Naive B cell (primary cell): Measurements from ENCODE around the gene ELAVL1. TPM values are rescaled to one million over a fixed set of nuclear protein-coding genes. Genes with fewer than 3 reads are reported as not detected.
A peak's percentile ranks its signal among the peaks of the same experiment; 100 is the strongest.

Experiments
- ATAC-seq, 2 donors: fragments of 150-1000 bp; cut with Tn5 transposase; 2 replicates each; pipeline ENCODE4 v1.10.0; 2021; ENCODE audit warnings: low read depth in 2 of 2, mild to moderate bottlenecking in 2 of 2, moderate library complexity in 2 of 2
- DNase-seq: peaks from one replicate; pipeline ENCODE4 v3.0.0; 2022
- H3K27ac Mint-ChIP-seq, 6 donors: one replicate each; pipeline ENCODE4 v1.8.0; 2020 to 2022; ENCODE audit warnings: mild to moderate bottlenecking in 6 of 6, mixed read lengths in 6 of 6, moderate library complexity in 5 of 6, inconsistent platforms in 2 of 6
- H3K27me3 Mint-ChIP-seq, 3 donors: one replicate each; pipeline ENCODE4 v1.8.0; 2021 to 2022; ENCODE audit warnings: mixed read lengths in 3 of 3, mild to moderate bottlenecking in 1 of 3
- H3K36me3 Mint-ChIP-seq, 2 donors: one replicate each; pipeline ENCODE4 v1.8.0; 2020 to 2022; ENCODE audit warnings: mixed read lengths in 2 of 2, inconsistent platforms in 1 of 2, mild to moderate bottlenecking in 1 of 2
- H3K4me1 Mint-ChIP-seq, 3 donors: one replicate each; pipeline ENCODE4 v1.8.0; 2020 to 2022; ENCODE audit warnings: mixed read lengths in 3 of 3, inconsistent platforms in 1 of 3, mild to moderate bottlenecking in 1 of 3, moderate library complexity in 1 of 3
- H3K4me3 Mint-ChIP-seq, 8 donors: one replicate each; pipeline ENCODE4 v1.8.0; 2020 to 2022; ENCODE audit warnings: mild to moderate bottlenecking in 8 of 8, mixed read lengths in 8 of 8, moderate library complexity in 8 of 8, inconsistent platforms in 2 of 8
- H3K9me3 Mint-ChIP-seq, 7 donors: one replicate each; pipeline ENCODE4 v1.8.0; 2020 to 2022; ENCODE audit warnings: mixed read lengths in 7 of 7, mild to moderate bottlenecking in 5 of 7, inconsistent platforms in 2 of 7, moderate library complexity in 1 of 7
- polyA plus RNA-seq, 6 donors: library from polyadenylated mRNA; unstranded; fragments of 300-500 nt; fragmentation: Illumina TruSeq; gene quantifications; one replicate each; pipeline ENCODE4 v1.2.3, GENCODE V29; 2021; ENCODE audit warnings: low read depth in 6 of 6

ELAVL1 gene
- polyA plus RNA-seq, 6 donors from 2014 or later, result 49.9 to 74.3 (median 59.4) TPM

GRCh38 chr19:7916103-7916954 is 89.1 kb downstream of the ELAVL1 start:
- DNase-seq (peak; percentile 56), ATAC-seq (peak; percentile 2 to 3)
- Mint-ChIP-seq H3K27me3 (peaks cover 16 to 48% (median 17%) of the 10 kb centered on the region in 3 donors), H3K4me3 (peak overlapping the region; percentile 67 to 87 (median 82)), H3K36me3 (peaks cover 0 to 20% of the 10 kb centered on the region in 2 donors), H3K27ac (peak overlapping the region in 2 of 6 donors; percentile 18 to 61), H3K4me1 (peaks cover 26 to 44% (median 31%) of the 10 kb centered on the region in 3 donors), H3K9me3 (no peaks in the 10 kb centered on the region)

GRCh38 chr19:7915250-7916102 is 90.0 kb downstream of the ELAVL1 start:
- Mint-ChIP-seq H3K27me3 (peaks cover 16 to 48% (median 17%) of the 10 kb centered on the region in 3 donors), H3K9me3 (no peaks in the 10 kb centered on the region), H3K36me3 (peaks cover 0 to 26% of the 10 kb centered on the region in 2 donors), H3K27ac (peak overlapping the region in 3 of 6 donors; percentile 18 to 62 (median 61)), H3K4me1 (peaks cover 21 to 36% (median 25%) of the 10 kb centered on the region in 3 donors), H3K4me3 (peak overlapping the region; percentile 59 to 86 (median 74))
- DNase-seq (no peak), ATAC-seq (no peak)

GRCh38 chr19:7914598-7915045 is 90.8 kb downstream of the ELAVL1 start, which contains the start of gene TGFBR3L:
Gene TGFBR3L (plus strand): TSS chr19:7914830.
- Mint-ChIP-seq H3K4me3 (peak within 1 kb of the TSS in 6 of 8 donors; percentile 67 to 86 (median 73)), H3K4me1 (peaks cover 14 to 29% (median 20%) of the 10 kb centered on the region in 3 donors), H3K27me3 (peaks cover 12 to 41% (median 17%) of the 10 kb centered on the region in 3 donors), H3K36me3 (peaks cover 0 to 28% of the 10 kb centered on the region in 2 donors), H3K27ac (peak within 1 kb of the TSS in 2 of 6 donors; percentile 61 to 62), H3K9me3 (no peaks in the 10 kb centered on the region)
- DNase-seq (no peak), ATAC-seq (no peak)

GRCh38 chr19:7914099-7914498 is 91.3 kb downstream of the ELAVL1 start:
- no peaks in the 10 kb centered on the region for H3K9me3 Mint-ChIP-seq
- H3K36me3 Mint-ChIP-seq, result peaks cover 0 to 28% of the 10 kb centered on the region in 2 donors
- peak overlapping the region in 1 of 6 donors; percentile 61 for H3K27ac Mint-ChIP-seq
- H3K27me3 Mint-ChIP-seq, result peaks cover 8 to 36% (median 17%) of the 10 kb centered on the region in 3 donors
- DNase-seq (no peak), ATAC-seq (no peak)
- peak overlapping the region in 1 of 8 donors; percentile 21 for H3K4me3 Mint-ChIP-seq
- H3K4me1 Mint-ChIP-seq, result peaks cover 12 to 24% (median 16%) of the 10 kb centered on the region in 3 donors

- no peak overlapping the region for H3K27ac Mint-ChIP-seq
- no peaks in the 10 kb centered on the region for H3K9me3 Mint-ChIP-seq
- peaks cover 8 to 36% (median 17%) of the 10 kb centered on the region in 3 donors for H3K27me3 Mint-ChIP-seq
- DNase-seq, result no peak
- H3K4me3 Mint-ChIP-seq, result no peak overlapping the region
- no peak for ATAC-seq
- H3K4me1 Mint-ChIP-seq, result peaks cover 12 to 24% (median 16%) of the 10 kb centered on the region in 3 donors
- peaks cover 0 to 28% of the 10 kb centered on the region in 2 donors for H3K36me3 Mint-ChIP-seq
Measured at GRCh38 chr19:7913652-7914051, 91.8 kb downstream of the ELAVL1 start.

- Mint-ChIP-seq H3K36me3 (peaks cover 0 to 28% of the 10 kb centered on the region in 2 donors), H3K9me3 (no peaks in the 10 kb centered on the region), H3K4me3 (no peak overlapping the region), H3K4me1 (peaks cover 11 to 19% (median 13%) of the 10 kb centered on the region in 3 donors), H3K27ac (no peak overlapping the region), H3K27me3 (peaks cover 4 to 29% (median 13%) of the 10 kb centered on the region in 3 donors)
- ATAC-seq (no peak), DNase-seq (no peak)
Measured at GRCh38 chr19:7912697-7913564, 92.5 kb downstream of the ELAVL1 start.

GRCh38 chr19:7912144-7912696 is 93.2 kb downstream of the ELAVL1 start:
- no peak overlapping the region for H3K4me3 Mint-ChIP-seq
- H3K4me1 Mint-ChIP-seq, result peaks cover 11 to 22% (median 16%) of the 10 kb centered on the region in 3 donors
- DNase-seq, result no peak
- H3K27me3 Mint-ChIP-seq, result peaks cover 0 to 23% (median 12%) of the 10 kb centered on the region in 3 donors
- no peak for ATAC-seq
- H3K36me3 Mint-ChIP-seq, result peaks cover 0 to 28% of the 10 kb centered on the region in 2 donors
- no peaks in the 10 kb centered on the region for H3K9me3 Mint-ChIP-seq
- H3K27ac Mint-ChIP-seq, result no peak overlapping the region

GRCh38 chr19:7911508-7912143 is 93.8 kb downstream of the ELAVL1 start:
- DNase-seq (no peak), ATAC-seq (no peak)
- Mint-ChIP-seq H3K4me3 (no peak overlapping the region), H3K4me1 (peaks cover 10 to 20% (median 19%) of the 10 kb centered on the region in 3 donors), H3K27me3 (peaks cover 0 to 19% (median 8%) of the 10 kb centered on the region in 3 donors), H3K9me3 (no peaks in the 10 kb centered on the region), H3K27ac (peak overlapping the region in 1 of 6 donors; percentile 70), H3K36me3 (peaks cover 0 to 28% of the 10 kb centered on the region in 2 donors)

GRCh38 chr19:7910321-7911161 is 94.9 kb downstream of the ELAVL1 start:
- Mint-ChIP-seq H3K36me3 (peaks cover 0 to 32% of the 10 kb centered on the region in 2 donors), H3K27ac (peak overlapping the region in 1 of 6 donors; percentile 63), H3K27me3 (peaks cover 0 to 13% (median 4%) of the 10 kb centered on the region in 3 donors), H3K4me1 (peaks cover 16 to 22% (median 22%) of the 10 kb centered on the region in 3 donors), H3K4me3 (no peak overlapping the region), H3K9me3 (no peaks in the 10 kb centered on the region)
- DNase-seq (no peak), ATAC-seq (no peak)

GRCh38 chr19:7909471-7910067 is 95.9 kb downstream of the ELAVL1 start:
- DNase-seq, result no peak
- H3K27me3 Mint-ChIP-seq, result peaks cover 0 to 3% (median 0%) of the 10 kb centered on the region in 3 donors
- H3K27ac Mint-ChIP-seq, result no peak overlapping the region
- H3K36me3 Mint-ChIP-seq, result peaks cover 0 to 37% of the 10 kb centered on the region in 2 donors
- peaks cover 20 to 32% (median 29%) of the 10 kb centered on the region in 3 donors for H3K4me1 Mint-ChIP-seq
- H3K4me3 Mint-ChIP-seq, result no peak overlapping the region
- no peaks in the 10 kb centered on the region for H3K9me3 Mint-ChIP-seq
- ATAC-seq, result no peak
